Jurkat, Clone E6-1 (cell line): ENCODE measurements around the gene PISD. TPM values are rescaled to one million over a fixed set of nuclear protein-coding genes. Genes with fewer than 3 reads are reported as not detected.
A peak's percentile ranks its signal among the peaks of the same experiment; 100 is the strongest.
"Not testable (repeated sequence)": the region's sequence is repeated elsewhere in the genome, so short reads cannot be mapped to it uniquely, and the experiment has no call there.

Source experiments
- DNase-seq: peaks from one replicate; pipeline ENCODE4 v3.0.0-alpha.2; 2011; ENCODE audit warnings: low read depth, low spot score
- H3K4me3 ChIP-seq: 2 replicates; pipeline ENCODE4 v1.5.1; 2011; ENCODE audit warnings: mild to moderate bottlenecking, low read length, control low read depth, moderate library complexity
- polyA plus RNA-seq: library from polyadenylated mRNA; unstranded; fragments of >200 nt; gene quantifications from one replicate; pipeline ENCODE4 v1.2.1, GENCODE V29; 2012; ENCODE audit warnings: missing spikeins; ENCODE audit not compliant: insufficient read length, insufficient read depth

The PISD gene
- polyA plus RNA-seq = 32.9 TPM

GRCh38 chr22:31661851-31662667 lies at the start of gene PISD:
Gene PISD, minus strand, starts transcription at chr22:31662215. Its CDS starts 7 bp downstream, at chr22:31662208.
- DNase-seq = peak; percentile 93
- peak within 1 kb of the TSS; percentile 98 for H3K4me3 ChIP-seq

DNA sequence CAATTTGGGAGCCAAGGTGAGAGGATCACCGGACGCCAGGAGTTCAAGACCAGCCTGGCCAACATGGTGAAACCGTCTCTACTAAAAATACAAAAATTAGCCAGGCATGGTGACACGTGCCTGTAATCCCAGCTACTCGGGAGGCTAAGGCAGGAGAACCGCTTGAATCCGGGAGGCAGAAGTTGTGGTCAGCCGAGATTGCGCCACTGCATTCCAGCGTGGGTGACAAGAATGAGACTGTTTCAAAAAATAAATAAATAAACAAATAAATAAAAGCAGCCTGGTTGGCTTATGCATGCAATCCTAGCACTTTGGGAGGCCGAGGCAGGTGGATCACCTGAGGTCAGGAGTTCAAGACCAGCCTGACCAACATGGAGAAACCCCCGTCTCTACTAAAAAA lies 49.2 kb upstream of the PISD start:
- DNase-seq, H3K4me3 ChIP-seq: not testable (repeated sequence)

GRCh38 chr22:31707519-31707918 lies 45.5 kb upstream of the PISD start:
- no peak for DNase-seq
- no peak overlapping the region for H3K4me3 ChIP-seq

DNA sequence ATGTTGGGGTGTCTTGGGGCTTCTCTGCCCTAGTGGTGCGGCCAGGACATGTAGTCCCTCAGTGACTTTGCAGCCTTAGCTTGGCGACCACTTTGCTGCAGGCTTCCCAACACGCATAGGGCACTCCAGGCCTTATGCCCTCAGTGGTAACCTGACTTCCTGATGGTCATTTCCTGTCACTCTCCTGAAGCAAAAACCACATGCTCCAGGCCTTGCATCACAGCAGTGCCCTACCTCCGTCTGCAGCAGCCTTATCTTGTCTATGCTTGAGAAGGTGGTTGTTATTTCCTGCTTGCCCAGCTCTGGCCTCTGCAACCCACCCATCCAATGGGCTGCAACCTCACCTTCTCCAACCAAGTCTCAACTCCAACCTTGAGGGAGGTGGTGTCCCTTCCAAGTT lies 33.4 kb upstream of the PISD start:
- DNase-seq = no peak

GRCh38 chr22:31694046-31694445 lies 32.0 kb upstream of the PISD start:
- not testable (repeated sequence) for DNase-seq

More for the DNA sequence above, 33.4 kb upstream of the PISD start:
- no peak overlapping the region for H3K4me3 ChIP-seq

GRCh38 chr22:31692186-31692886 lies 30.3 kb upstream of the PISD start:
- DNase-seq = peak; percentile 54
- no peak overlapping the region for H3K4me3 ChIP-seq

More at GRCh38 chr22:31694046-31694445, 32.0 kb upstream of the PISD start:
- H3K4me3 ChIP-seq = not testable (repeated sequence)

- no peak for DNase-seq
- no peak overlapping the region for H3K4me3 ChIP-seq
These were observed 29.4 kb upstream of the PISD start for GRCh38 chr22:31691408-31691807.

DNA sequence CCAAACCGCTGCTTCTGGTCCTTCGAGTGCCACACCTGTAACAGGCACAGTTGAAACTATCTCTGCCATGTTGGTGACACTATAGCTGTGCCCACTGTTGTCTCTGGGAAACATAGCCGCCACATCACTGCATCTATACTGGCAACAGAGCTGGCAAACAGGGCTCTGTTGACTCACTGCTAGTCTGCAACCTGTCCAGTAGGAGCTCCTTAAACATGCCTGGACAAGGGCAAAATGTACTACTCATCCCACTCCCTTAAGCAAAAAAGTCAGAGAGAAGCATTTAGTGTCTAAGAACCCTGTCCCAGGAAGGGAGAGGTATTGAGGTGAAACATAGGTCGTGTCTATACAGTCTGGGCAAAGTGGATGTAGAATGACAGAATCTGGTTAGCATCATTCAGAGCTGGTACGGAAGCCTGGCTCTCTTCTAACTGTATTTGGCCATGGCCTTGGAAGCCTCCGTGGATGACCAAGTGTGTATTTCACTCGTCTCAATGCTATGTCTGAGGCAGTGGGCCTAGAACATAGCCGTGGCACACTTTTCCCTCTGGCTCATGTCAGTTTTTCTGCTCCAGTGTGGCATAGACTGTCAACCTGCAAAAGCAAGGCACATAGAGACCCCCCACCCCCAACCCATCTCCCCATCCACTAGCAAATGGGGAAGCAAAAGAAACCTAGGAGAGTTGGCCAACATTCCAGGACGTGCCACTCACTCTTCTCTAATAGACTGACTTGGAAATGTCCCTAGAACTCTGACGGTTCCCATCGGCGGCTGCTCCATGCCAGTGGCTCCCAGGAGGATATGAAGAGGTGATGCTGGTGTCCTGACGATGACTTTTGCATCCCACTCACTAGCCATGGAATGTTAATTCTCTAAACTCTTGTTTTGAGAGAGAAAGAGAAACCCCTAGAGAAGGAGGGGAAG lies 21.4 kb upstream of the PISD start:
- DNase-seq = no peak
- no peak overlapping the region for H3K4me3 ChIP-seq

- H3K4me3 ChIP-seq = no peak overlapping the region
- no peak for DNase-seq
These were observed 20.7 kb upstream of the PISD start for GRCh38 chr22:31682751-31683150.

GRCh38 chr22:31681349-31682345 lies 19.6 kb upstream of the PISD start:
- no peak for DNase-seq
- no peak overlapping the region for H3K4me3 ChIP-seq

- H3K4me3 ChIP-seq = no peak overlapping the region
- no peak for DNase-seq
These were observed 18.9 kb upstream of the PISD start for GRCh38 chr22:31680861-31681341.

GRCh38 chr22:31678748-31679147 lies 16.7 kb upstream of the PISD start:
- no peak for DNase-seq
- no peak overlapping the region for H3K4me3 ChIP-seq

DNA sequence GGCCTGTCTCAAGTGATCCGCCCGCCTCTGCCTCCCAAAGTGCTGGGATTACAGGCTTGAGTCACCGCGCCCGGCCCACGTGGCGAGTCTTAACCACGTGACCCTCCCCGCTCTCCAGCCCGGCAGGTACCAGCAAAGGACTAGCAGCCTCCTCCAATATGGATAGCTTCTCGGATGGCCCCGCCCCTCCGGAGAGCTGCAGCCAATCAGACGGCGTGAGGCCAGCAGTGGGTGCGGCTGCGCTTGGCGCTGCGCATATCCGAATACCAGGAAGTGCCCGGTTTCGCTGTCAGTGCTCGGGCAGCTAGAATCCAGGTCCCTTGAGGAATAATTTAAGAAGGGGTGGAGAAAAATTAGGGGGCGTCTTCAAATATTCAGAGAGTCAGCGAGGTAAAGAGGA lies 14.7 kb upstream of the PISD start:
- H3K4me3 ChIP-seq = no peak overlapping the region

DNA sequence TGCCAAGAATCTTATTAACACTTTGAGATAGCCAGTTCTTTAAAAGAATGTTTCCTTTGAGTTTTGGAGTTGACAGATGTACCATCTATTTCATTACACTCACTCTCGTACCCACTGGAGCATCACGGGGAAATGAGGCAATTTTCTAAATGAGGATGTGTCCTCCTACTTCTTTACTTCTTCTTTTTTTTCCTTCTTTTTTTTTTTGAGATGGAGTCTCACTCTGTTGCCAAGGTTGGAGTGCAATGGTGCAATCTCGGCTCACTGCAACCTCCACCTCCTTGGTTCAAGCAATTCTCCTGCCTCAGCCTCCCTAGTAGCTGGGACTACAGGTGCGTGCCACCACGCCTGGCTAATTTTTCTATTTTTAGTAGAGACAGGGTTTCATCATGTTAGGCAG lies 12.2 kb upstream of the PISD start:
- H3K4me3 ChIP-seq, DNase-seq: not testable (repeated sequence)

More for the DNA sequence above, 14.7 kb upstream of the PISD start:
- DNase-seq = no peak

DNA sequence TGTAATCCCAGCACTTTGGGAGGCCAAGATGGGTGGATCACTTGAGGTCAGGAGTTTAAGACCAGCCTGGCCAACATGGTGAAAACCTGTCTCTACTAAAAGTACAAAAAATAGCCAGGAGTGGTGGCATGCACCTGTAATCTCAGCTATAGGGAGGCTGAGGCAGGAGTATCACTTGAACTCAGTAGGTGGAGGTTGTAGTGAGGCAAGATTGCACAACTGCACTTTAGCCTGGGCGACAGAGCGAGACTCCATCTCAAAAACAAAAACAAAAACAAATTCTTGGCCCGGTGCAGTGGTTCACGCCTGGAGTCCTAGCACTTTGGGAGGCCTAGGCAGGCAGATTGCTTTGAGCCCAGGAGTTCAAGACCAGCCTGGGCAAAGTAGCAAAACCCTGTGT lies 6.8 kb upstream of the PISD start:
- H3K4me3 ChIP-seq, DNase-seq: not testable (repeated sequence)

GRCh38 chr22:31662668-31663037 lies 638 bp upstream of the PISD start:
- no peak for DNase-seq
- H3K4me3 ChIP-seq = peak overlapping the region; percentile 98

GRCh38 chr22:31660860-31661341 lies 1.1 kb downstream of the PISD start:
- DNase-seq = not testable (repeated sequence)

DNA sequence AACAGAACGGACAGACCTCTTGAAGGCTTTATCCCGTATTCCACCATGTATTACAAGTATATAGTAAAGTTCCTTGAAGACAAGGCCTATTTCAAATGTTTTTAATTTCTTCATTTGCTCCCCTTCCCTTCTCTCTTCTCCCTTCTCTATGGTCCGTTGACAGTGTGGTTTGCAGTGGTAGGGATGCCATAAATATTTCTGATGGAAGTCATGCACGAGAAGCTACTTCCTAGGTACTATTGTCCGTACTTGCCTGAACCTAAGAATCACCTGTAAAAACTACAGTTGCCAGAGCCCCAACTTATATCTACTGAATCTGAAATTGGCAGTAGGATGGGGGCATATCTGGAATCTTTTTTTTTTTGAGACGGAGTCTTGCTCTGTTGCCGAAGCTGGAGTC lies 2.8 kb downstream of the PISD start:
- no peak overlapping the region for H3K4me3 ChIP-seq
- DNase-seq = no peak

More at GRCh38 chr22:31660860-31661341, 1.1 kb downstream of the PISD start:
- H3K4me3 ChIP-seq = peak overlapping the region; percentile 98
